Eye (tissue), 1 donor: ENCODE results near the gene PDLIM5.
A peak's percentile ranks its signal among the peaks of the same experiment; 100 is the strongest.
"Not testable (repeated sequence)": the region's sequence is repeated elsewhere in the genome, so short reads cannot be mapped to it uniquely, and the experiment has no call there.

Source experiments
- DNase-seq: peaks from one replicate; pipeline ENCODE4 v3.0.0-alpha.2; 2015

The PDLIM5 gene

DNA sequence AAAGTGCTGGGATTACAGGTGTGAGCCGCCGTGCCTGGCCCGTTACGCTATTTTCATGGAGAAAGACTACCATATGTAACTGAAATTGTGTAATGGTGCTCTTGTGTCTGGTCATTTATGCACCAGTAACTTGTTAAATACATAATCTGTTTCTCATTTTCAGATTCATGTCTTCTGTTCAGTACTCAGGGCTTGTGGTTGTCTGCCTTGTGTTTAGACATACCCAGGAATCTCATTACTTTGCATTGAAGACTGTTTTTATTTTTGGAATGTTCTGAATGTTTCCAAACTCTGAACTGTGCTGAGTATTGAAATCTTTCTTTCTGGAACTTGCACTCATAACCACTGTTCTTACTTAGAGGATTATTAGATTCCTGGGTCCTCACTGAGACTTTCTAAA lies 52.8 kb downstream of the PDLIM5 start:
- no peak for DNase-seq

- DNase-seq: no peak
Observed at GRCh38 chr4:94506822-94507221, 55.1 kb downstream of the PDLIM5 start.

DNA sequence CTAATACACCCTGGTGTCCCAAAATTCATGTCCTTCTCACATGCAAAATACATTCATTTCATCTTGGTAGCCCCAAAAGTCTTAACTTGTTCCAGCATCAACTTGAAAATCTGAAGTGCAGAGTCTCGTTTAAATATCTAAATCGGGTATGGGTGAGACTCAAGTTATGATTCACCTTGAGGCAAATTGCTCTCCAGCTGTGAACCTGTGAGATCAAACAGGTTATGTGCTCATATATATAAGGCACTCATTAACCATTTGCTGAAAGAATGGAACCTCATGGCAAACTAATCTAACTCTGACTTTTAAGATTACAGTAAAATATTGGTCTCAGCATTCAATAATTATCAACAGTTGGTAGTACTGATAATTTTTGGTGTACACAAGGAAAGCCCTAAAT lies 55.5 kb downstream of the PDLIM5 start:
- no peak for DNase-seq

DNA sequence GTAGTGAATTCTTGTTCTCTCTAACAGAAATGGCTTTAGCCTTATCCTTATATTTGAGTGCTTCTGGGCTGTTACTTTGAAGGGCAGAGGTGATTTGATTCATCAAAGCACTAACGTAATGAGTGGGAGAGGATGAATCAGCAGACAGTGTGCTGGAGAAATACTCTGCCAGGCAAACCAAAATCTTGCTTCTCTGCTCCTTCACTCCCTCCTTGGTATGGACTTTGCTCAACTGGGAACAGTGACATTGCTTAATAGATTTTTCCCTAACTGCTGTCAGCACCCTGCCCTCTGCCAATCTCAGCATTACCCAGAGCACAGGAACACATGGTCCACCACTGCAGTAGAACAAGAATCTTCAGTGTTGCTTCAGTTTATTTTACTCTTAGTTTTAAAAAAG lies 56.0 kb downstream of the PDLIM5 start:
- DNase-seq: no peak

GRCh38 chr4:94508296-94508695 lies 56.6 kb downstream of the PDLIM5 start:
- no peak for DNase-seq

DNA sequence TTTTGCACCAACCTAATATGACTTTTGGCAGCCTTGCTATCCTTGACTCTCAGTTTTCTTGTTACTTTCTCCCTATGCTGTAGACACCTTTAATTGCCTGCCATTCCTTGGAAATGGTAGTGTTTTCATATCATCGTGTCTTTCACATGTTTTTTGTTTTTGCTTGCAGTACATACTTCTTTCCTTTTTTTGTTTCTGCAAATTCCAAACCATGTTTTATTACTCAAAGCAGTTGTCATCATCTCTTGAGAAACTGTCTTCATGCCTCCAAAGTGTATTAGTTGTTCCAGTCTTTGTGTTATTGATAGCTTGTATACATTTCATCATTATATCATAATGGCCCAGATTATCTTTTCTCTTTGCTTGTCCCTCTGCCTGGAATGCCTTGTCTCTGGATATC lies 57.1 kb downstream of the PDLIM5 start:
- DNase-seq: no peak

DNA sequence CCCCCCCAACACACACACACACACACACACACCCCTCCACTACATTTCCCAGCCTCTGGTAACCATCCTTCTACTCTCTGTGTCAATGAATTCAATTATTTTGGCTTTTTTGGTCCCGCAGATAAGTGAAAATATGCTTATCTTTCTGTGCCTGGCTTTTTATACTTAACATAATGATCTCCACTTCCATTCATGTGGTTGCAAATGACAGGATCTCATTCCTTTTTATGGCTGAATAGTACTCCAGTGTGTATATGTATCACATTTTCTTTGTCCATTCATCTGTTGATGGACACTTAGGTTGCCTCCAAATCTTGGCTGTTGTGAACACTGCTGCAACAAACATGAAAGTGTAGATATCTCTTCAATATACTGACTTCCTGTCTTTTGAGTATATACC lies 59.8 kb downstream of the PDLIM5 start:
- DNase-seq: no peak

GRCh38 chr4:94513532-94513931 lies 61.8 kb downstream of the PDLIM5 start:
- DNase-seq: not testable (repeated sequence)

DNA sequence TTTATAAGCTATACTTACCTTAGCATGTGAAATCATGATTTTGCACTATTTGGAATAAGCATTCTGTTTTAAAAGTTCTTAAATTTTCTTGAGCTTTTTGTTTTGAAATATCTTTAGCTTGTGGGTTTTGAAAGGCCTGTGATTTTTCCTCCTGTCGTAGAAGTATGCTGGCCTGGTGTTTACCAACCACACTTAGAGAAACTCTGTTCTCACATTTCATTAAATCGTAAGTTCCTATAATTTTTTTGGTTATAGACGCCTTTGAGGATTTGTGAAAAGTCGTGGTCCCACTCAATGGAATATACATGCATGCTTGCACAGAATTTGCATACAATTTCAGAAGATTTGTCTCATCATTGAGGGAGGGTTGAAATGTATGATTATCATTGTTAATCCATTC lies 63.6 kb downstream of the PDLIM5 start:
- DNase-seq: no peak

- no peak for DNase-seq
Observed at GRCh38 chr4:94516067-94516466, 64.3 kb downstream of the PDLIM5 start.

- no peak for DNase-seq
Observed at GRCh38 chr4:94516999-94517398, 65.3 kb downstream of the PDLIM5 start.

DNA sequence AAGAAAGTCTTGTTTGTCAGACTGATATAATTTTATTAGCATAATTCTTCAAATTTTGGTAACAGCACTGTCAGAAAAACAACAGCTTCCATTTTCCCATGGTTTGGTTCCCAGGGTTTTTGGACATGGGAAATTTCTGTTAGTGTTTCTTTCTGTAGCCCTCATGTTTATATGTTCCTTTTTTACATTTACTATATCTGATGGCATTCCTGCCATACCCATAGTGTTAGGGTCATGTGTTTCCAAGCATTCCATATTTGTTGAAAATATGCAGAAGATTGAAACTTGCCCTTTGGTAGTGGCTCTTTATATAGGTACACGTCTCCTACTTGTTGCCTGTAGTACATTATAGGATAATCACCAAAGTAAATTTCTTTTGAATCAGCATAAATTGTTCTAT lies 65.8 kb downstream of the PDLIM5 start:
- DNase-seq: no peak

DNA sequence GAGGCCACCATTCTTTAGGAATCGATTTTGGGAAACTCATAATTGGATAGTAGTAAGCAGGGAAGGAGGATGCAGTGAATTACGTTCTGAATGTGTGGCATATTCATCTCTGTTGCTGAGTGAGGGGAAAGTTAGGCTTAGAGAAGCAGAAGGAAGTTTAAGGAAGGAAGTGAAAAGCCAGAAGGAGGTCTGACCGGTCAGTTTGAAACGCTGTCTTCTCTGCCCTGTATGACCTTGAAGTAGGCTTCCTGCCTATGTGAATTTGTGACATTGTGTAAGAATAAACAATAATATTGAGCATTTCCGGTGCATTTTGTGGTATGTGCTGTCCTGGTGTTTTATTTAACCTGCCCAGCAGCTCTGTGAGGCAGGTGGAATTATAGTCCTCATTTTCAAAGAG lies 67.3 kb downstream of the PDLIM5 start:
- no peak for DNase-seq

GRCh38 chr4:94519925-94520789 lies 68.4 kb downstream of the PDLIM5 start:
- DNase-seq: no peak

DNA sequence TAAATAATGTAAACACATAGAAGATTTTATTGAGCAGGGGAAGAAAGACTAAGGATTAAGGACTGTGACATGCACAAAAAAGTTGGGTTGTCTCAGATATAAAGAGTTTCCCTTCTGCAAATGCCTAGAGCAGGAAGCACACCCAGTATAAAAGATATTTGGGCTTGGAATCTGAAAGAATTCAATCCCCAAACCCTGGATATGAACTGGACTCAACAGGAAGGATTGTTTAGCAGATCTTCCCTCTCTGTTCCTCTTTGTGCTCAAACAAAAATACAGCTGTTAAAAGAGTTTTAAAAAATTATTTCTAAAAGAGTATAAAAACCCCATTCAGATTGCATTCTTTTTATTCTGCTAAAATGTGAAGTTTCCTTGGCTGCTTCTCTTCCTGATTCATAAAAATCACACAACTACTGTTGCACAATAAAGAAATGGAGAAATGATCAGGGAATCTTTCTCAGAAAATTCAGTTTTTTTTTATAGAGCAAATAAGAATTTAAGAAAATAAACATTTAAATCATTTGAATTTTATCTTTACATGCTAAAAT lies 71.4 kb downstream of the PDLIM5 start:
- no peak for DNase-seq

- no peak for DNase-seq
Observed at GRCh38 chr4:94523617-94524016, 71.9 kb downstream of the PDLIM5 start.

DNA sequence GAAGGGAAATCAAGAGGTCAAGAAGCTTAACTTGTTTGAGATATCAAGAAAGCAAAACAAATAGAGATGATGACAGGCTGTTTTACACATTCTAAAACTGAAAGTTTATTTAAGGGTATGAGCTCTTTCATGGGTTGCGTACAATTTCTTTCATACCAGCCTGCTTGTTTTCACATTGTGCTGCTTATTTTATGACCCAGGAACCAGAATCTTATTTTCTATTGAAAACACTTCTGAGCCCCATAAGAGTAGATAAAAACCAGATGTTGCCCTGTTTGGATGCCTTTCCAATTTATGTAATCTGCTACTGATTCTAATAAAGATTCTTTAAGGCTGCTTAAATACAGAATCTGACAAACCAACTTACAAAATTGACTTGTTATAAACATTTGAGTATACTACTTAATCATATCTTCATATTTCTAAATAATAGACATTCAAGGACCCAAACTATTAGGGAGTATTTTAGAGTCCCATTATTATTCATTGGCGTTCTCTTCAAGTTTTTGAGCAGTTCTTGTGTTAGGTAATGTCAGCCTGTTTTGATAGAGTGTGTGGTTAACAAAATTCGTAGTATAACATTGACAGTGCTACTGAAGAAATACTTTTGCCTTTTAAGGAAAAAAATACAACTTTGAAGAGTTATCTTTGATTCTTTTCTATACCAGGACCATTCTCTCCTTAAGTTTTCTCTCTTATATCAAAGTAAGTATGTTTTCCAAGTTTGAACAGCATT lies 74.4 kb downstream of the PDLIM5 start:
- no peak for DNase-seq

DNA sequence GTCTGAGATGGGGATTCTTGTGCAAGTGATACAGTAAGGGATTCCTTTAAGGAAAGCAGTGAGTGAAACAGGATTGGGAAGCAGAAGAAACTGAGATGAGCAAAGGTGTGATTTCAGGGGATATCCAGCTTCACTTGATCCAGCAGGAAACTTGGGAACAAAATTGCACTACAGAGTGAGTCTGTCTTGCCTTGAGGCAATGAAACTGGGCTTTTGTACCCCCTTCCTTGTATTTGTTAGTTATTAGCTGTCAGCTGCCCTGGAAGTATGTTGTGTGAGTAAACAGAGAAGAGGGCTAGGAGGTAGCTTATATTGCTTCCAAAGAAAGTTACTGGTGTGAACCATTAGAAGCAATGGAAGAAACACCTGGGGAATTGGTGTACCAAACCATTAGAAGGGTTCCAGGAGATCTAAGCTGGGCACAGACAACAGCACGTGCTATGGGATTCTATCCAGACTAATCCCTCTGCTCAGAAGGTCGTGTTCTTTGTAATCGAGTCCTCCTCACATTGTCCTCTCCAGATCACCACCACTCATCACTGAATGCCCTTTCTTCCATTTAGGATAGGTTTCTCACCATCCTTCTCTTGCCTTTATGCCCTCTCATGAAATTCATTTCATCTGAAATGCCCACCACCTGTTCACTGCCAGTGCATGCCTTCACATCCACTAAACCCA lies 76.0 kb downstream of the PDLIM5 start:
- DNase-seq: no peak

GRCh38 chr4:94528792-94529451 lies 77.2 kb downstream of the PDLIM5 start:
- no peak for DNase-seq

GRCh38 chr4:94530073-94530472 lies 78.3 kb downstream of the PDLIM5 start:
- DNase-seq: peak; percentile 31

GRCh38 chr4:94531991-94532789 lies 80.4 kb downstream of the PDLIM5 start:
- no peak for DNase-seq
